OCI-LY7 (cell line): Measurements from ENCODE around the gene CD52. TPM values are rescaled to one million over a fixed set of nuclear protein-coding genes. Genes with fewer than 3 reads are reported as not detected.

Source experiments
- BruUV-seq: library from RNA; stranded (reverse); fragments of 400-500 nt; replicated peaks from 2 replicates; lab custom pipeline; 2021; lab: Mats Ljungman, UMichigan
- CTCF ChIA-PET: fragments of 300-600 bp; sonication (Branson Sonifier 250); formaldehyde crosslinking; loops from one replicate; lab custom pipeline; 2022; ENCODE audit warnings: antibody characterized with exemption; ENCODE audit not compliant: unreplicated experiment; lab: Charles Lee
- POLR2A ChIA-PET: fragments of 300-600 bp; sonication (Branson Sonifier 250); formaldehyde crosslinking; loops from one replicate; lab custom pipeline; 2022; ENCODE audit warnings: antibody characterized with exemption; lab: Charles Lee
- DNase-seq: peaks from one replicate; pipeline ENCODE4 v3.0.0-alpha.2; 2015; ENCODE audit warnings: low spot score
- H2AFZ ChIP-seq: fragments of 200-600 bp; sonication (generic), shearing (Covaris generic); 2 replicates; pipeline ENCODE4 v1.6.1; 2014; ENCODE audit warnings: mild to moderate bottlenecking, antibody characterized with exemption, low read length, moderate library complexity
- H3K27ac ChIP-seq: fragments of 200-600 bp; sonication (generic); 2 replicates; pipeline ENCODE4 v1.5.1; 2014; ENCODE audit warnings: mixed run types, low read depth, mild to moderate bottlenecking, moderate library complexity, low read length, inconsistent platforms; ENCODE audit not compliant: poor library complexity, severe bottlenecking
- H3K36me3 ChIP-seq: fragments of 200-600 bp; sonication (generic); 2 replicates; pipeline ENCODE4 v1.6.1; 2014; ENCODE audit warnings: mild to moderate bottlenecking, antibody characterized with exemption, low read length, moderate library complexity, mixed read lengths; ENCODE audit not compliant: insufficient read depth
- H3K4me1 ChIP-seq: fragments of 200-600 bp; sonication (generic); 2 replicates; pipeline ENCODE4 v1.5.1; 2014; ENCODE audit warnings: mild to moderate bottlenecking, low read length; ENCODE audit not compliant: insufficient read depth, poor library complexity, severe bottlenecking
- H3K4me2 ChIP-seq: fragments of 200-600 bp; sonication (generic); 2 replicates; pipeline ENCODE4 v1.6.1; 2014; ENCODE audit warnings: mild to moderate bottlenecking, low read length
- H3K4me3 ChIP-seq: fragments of 200-600 bp; sonication (generic); 2 replicates; pipeline ENCODE4 v1.5.1; 2014; ENCODE audit warnings: mild to moderate bottlenecking, low read depth, low read length; ENCODE audit not compliant: poor library complexity, severe bottlenecking
- H3K79me2 ChIP-seq: fragments of 200-600 bp; sonication (generic); 2 replicates; pipeline ENCODE4 v1.6.1; 2016; ENCODE audit warnings: low read depth, mild to moderate bottlenecking, low read length, moderate library complexity, mixed read lengths; ENCODE audit not compliant: insufficient read depth
- H3K9me2 ChIP-seq: fragments of 200-600 bp; sonication (generic); 2 replicates; pipeline ENCODE4 v1.6.1; 2016; ENCODE audit warnings: mild to moderate bottlenecking, low read length, mixed read lengths; ENCODE audit not compliant: insufficient read depth
- H3K9me3 ChIP-seq: fragments of 200-600 bp; sonication (generic); 2 replicates; pipeline ENCODE4 v1.6.1; 2014; ENCODE audit warnings: mild to moderate bottlenecking, mixed run types, low read length, mixed read lengths
- H4K20me1 ChIP-seq: fragments of 200-600 bp; sonication (generic); 2 replicates; pipeline ENCODE4 v1.6.1; 2014; ENCODE audit warnings: mild to moderate bottlenecking, antibody characterized with exemption, low read length, moderate library complexity, mixed read lengths; ENCODE audit not compliant: insufficient read depth
- EZH2phosphoT487 ChIP-seq: fragments of 200-600 bp; sonication (generic); IDR thresholded peaks from 2 replicates; pipeline ENCODE4 v1.6.1; 2018; ENCODE audit warnings: low read depth, borderline replicate concordance, mild to moderate bottlenecking, mixed run types, antibody characterized with exemption, low read length, moderate library complexity, mixed read lengths
- intact Hi-C: fragments of 100-400 bp; cut with micrococcal nuclease; formaldehyde crosslinking; loops from one replicate; pipeline ENCODE4 v1.10.0; 2022; ENCODE audit not compliant: unreplicated experiment
- total RNA-seq, 2 experiments: library from RNA; depleted of rRNA in 1 of 2; stranded (reverse); fragments of >200 nt in 1 of 2; shearing (Covaris generic) in 1 of 2; gene quantifications; 2 replicates each; pipeline ENCODE4 v1.2.3, GENCODE V29; 2014 to 2022
- TF ChIP-seq, protein P1 (sequence below): fragments of 200-600 bp; sonication (generic); conservative IDR thresholded peaks from 2 replicates; pipeline ENCODE4 v1.5.1; 2014; ENCODE audit warnings: mild to moderate bottlenecking, antibody characterized with exemption, low read length, moderate library complexity, mixed read lengths

Gene CD52
- total RNA-seq, 2 experiments from 2014 or later, result 470 to 769 TPM

DNA sequence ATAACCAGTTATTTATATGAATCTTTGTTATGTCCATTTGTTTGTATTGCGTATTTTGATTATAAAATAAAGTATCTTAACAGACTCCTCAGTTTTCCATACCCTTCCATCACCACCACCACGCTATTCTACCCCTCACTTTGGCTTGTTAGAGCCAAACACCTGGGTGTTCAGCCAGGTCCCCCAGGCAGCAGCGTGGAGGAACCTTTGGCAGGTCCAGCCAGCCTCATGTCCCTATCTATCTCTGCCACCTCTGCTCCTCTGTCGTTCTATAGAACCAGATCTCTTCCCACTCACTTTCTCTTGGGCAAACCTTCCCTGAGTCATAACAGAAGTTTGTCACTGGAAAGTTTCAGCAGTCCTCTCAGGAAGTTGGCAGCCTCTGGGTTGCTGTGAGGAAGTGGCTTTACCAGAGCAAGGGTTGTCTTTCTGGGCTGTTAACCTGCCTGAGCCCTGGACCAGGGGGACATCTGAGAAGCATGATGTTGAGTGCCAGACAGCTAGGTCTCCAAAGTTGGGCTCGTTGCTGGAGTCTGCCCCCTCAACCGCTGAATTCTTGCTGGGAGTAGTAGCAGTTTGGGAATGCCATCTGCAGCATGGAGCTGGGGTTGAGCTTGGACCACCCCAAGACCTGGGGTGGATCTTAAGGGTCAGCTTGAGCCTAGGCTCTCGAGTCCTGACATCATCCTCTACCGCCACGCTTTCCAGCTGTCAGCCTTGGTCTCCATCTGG is 38.9 kb upstream of the CD52 start:
- H3K36me3 ChIP-seq, result peaks cover 75% of the 10 kb centered on the region
- H3K4me3 ChIP-seq, result peak overlapping the region; percentile 69
- TF ChIP-seq, protein P1, sequence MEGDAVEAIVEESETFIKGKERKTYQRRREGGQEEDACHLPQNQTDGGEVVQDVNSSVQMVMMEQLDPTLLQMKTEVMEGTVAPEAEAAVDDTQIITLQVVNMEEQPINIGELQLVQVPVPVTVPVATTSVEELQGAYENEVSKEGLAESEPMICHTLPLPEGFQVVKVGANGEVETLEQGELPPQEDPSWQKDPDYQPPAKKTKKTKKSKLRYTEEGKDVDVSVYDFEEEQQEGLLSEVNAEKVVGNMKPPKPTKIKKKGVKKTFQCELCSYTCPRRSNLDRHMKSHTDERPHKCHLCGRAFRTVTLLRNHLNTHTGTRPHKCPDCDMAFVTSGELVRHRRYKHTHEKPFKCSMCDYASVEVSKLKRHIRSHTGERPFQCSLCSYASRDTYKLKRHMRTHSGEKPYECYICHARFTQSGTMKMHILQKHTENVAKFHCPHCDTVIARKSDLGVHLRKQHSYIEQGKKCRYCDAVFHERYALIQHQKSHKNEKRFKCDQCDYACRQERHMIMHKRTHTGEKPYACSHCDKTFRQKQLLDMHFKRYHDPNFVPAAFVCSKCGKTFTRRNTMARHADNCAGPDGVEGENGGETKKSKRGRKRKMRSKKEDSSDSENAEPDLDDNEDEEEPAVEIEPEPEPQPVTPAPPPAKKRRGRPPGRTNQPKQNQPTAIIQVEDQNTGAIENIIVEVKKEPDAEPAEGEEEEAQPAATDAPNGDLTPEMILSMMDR, result no peak
- no peak for TF ChIP-seq EZH2phosphoT487
- DNase-seq, result peak; percentile 33
- ChIA-PET CTCF (interaction anchor here (1.0 kb wide), 1 partner anchor 10 kb away, joined by 5 read pairs; no protein-coding TSS in a partner anchor), POLR2A (interaction anchor here (0.7 kb wide), 1 partner anchor 99 kb away, joined by 3 read pairs; no protein-coding TSS in a partner anchor)
- H4K20me1 ChIP-seq, result no peaks in the 10 kb centered on the region
- peak overlapping the region; percentile 63 for H3K27ac ChIP-seq
- H2AFZ ChIP-seq, result no peak overlapping the region; the same call in 1 of the 2 replicates
- peaks cover 30% of the 10 kb centered on the region for H3K4me1 ChIP-seq
- no peaks in the 10 kb centered on the region for H3K79me2 ChIP-seq
- H3K4me2 ChIP-seq, result peak overlapping the region; percentile 94
- H3K9me3 ChIP-seq, result no peaks in the 10 kb centered on the region
- BruUV-seq, result no TSS peak
- H3K9me2 ChIP-seq, result no peaks in the 10 kb centered on the region
- intact Hi-C loops, result no loop called here

DNA sequence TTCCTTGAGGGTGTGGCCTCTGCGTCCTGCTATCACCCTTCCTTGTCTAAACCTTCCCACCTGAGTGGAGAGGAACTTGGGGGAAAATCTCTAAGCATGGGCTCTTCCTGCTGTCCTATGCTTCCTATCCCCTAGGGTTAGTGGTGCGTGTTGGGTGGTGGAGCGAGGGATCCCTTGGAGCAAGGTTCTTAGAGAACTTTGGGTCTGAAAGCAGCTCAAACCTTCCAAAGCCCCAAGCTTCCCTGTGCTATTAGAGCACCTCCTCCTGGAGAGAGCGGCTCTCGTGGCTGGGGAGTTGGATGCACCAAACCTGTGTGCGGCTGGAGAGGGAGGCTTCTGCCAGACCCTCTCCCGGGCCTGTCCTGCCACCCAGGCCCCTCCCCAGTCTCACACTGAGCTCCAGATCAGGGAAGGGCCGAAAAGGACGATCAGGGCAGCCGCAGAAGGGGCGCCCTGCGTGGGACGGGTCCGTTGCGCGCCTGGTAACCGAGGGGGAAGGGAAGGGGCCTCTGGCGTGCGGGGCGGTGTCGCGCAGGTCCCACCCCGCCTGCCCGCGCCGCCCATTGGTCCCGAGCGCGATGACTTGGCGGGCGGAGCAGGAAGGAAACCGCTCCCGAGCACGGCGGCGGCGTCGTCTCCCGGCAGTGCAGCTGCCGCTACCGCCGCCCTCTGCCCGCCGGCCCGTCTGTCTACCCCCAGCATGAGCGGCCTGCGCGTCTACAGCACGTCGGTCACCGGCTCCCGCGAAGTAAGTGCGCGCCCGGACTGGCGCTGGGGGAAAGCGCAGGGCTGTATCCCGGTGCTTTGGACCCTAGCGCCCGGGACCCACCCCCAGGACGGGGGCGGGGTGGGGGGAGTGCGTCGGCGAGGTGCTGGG is 38.1 kb upstream of the CD52 start, which contains the start of gene SH3BGRL3:
SH3BGRL3 (plus strand) TSS at position 631 of the 877 bp plus-strand sequence; CDS start at position 701, 70 bp downstream.
- Histone ChIP-seq H3K79me2 (no peaks in the 10 kb centered on the region), H3K4me1 (peaks cover 37% of the 10 kb centered on the region), H3K9me2 (no peaks in the 10 kb centered on the region), H3K4me3 (peak within 1 kb of the TSS; percentile 69), H2AFZ (no peak within 1 kb of the TSS; the same call in 1 of the 2 replicates), H4K20me1 (no peaks in the 10 kb centered on the region), H3K9me3 (no peaks in the 10 kb centered on the region), H3K4me2 (peak within 1 kb of the TSS; percentile 94), H3K27ac (peak within 1 kb of the TSS; percentile 63), H3K36me3 (peaks cover 67% of the 10 kb centered on the region)
- TF ChIP-seq EZH2phosphoT487, result no peak
- TF ChIP-seq, protein P1, result peak; percentile 72
- intact Hi-C loops, result no loop called here
- CTCF ChIA-PET, result interaction anchor here (1.0 kb wide), 1 partner anchor 9 kb away, joined by 5 read pairs; no protein-coding TSS in a partner anchor
- POLR2A ChIA-PET, result interaction anchor here (0.7 to 1.8 kb wide), 3 partner anchors 9 to 98 kb away, joined by 3 to 4 read pairs (median 4); no protein-coding TSS in a partner anchor
- peak; percentile 87 for DNase-seq
- no TSS peak for BruUV-seq
